Liver (tissue), 9 donors: ENCODE results near the gene ARHGEF26. TPM values are rescaled to one million over a fixed set of nuclear protein-coding genes. Genes with fewer than 3 reads are reported as not detected.

ENCODE experiments used
- DNase-seq: peaks from one replicate; pipeline ENCODE4 v3.0.0-alpha.2; 2017; ENCODE audit warnings: low spot score
- H3K27ac ChIP-seq, 2 donors: one replicate each; pipeline ENCODE4 v1.7.0; 2013; ENCODE audit warnings: inconsistent platforms in 2 of 2, low read length in 2 of 2, control low read depth in 1 of 2, low read depth in 1 of 2, mild to moderate bottlenecking in 1 of 2
- H3K27me3 ChIP-seq, 4 donors: one replicate each; pipeline versions ENCODE4 v1.6.1 to v1.7.0; 2013; ENCODE audit warnings: low read length in 3 of 4, inconsistent platforms in 1 of 4, mild to moderate bottlenecking in 1 of 4, moderate library complexity in 1 of 4; ENCODE audit not compliant: control insufficient read depth in 4 of 4, insufficient read depth in 4 of 4
- H3K36me3 ChIP-seq, 4 donors: one replicate each; pipeline versions ENCODE4 v1.6.1 to v1.7.0; 2013; ENCODE audit warnings: low read length in 3 of 4, mild to moderate bottlenecking in 3 of 4, low read depth in 1 of 4, moderate library complexity in 1 of 4; ENCODE audit not compliant: control insufficient read depth in 4 of 4, insufficient read depth in 3 of 4
- H3K4me1 ChIP-seq, 4 donors: one replicate each; pipeline versions ENCODE4 v1.6.1 to v1.7.0; 2013; ENCODE audit warnings: low read length in 3 of 4, mild to moderate bottlenecking in 3 of 4, moderate library complexity in 1 of 4; ENCODE audit not compliant: control insufficient read depth in 4 of 4, insufficient read depth in 4 of 4
- H3K4me3 ChIP-seq, 3 donors: one replicate each; pipeline versions ENCODE4 v1.6.1 to v1.7.0; 2013; ENCODE audit warnings: low read length in 3 of 3, control low read depth in 1 of 3, low read depth in 1 of 3, mild to moderate bottlenecking in 1 of 3
- H3K9ac ChIP-seq, 2 donors: one replicate each; pipeline ENCODE4 v1.7.0; 2013; ENCODE audit warnings: low read length in 2 of 2, mild to moderate bottlenecking in 2 of 2, moderate library complexity in 2 of 2, control low read depth in 1 of 2, low read depth in 1 of 2
- H3K9me3 ChIP-seq, 4 donors: one replicate each; pipeline versions ENCODE4 v1.6.1 to v1.7.0; 2013; ENCODE audit warnings: low read length in 3 of 4; ENCODE audit not compliant: control insufficient read depth in 4 of 4
- CTCF ChIP-seq: fragments of 150-350 bp; IDR thresholded peaks from 2 replicates; pipeline ENCODE4 v1.5.1; 2017; ENCODE audit warnings: improper control_type of control experiment, low read depth, low read length; ENCODE audit not compliant: missing input control
- EGR1 ChIP-seq, 2 donors: IDR thresholded peaks; 2 replicates each; pipeline ENCODE4 v1.6.1; 2016 to 2018; ENCODE audit warnings: antibody characterized with exemption in 2 of 2, low read depth in 2 of 2
- FOXA1 ChIP-seq: IDR thresholded peaks from 2 replicates; pipeline ENCODE4 v1.6.1; 2016; ENCODE audit warnings: antibody characterized with exemption
- HNF4A ChIP-seq, 2 donors: conservative IDR thresholded peaks; 2 replicates each; pipeline ENCODE4 v1.6.1; 2016; ENCODE audit warnings: antibody characterized with exemption in 2 of 2, mild to moderate bottlenecking in 2 of 2
- HNF4G ChIP-seq: IDR thresholded peaks from 2 replicates; pipeline ENCODE4 v1.6.1; 2016; ENCODE audit warnings: antibody characterized with exemption
- JUND ChIP-seq, 2 donors: IDR thresholded peaks; 2 replicates each; pipeline ENCODE4 v1.6.1; 2016; ENCODE audit warnings: antibody characterized with exemption in 2 of 2
- MAX ChIP-seq: IDR thresholded peaks from 2 replicates; pipeline ENCODE4 v1.6.1; 2016; ENCODE audit warnings: antibody characterized with exemption
- NR2F2 ChIP-seq: IDR thresholded peaks from 2 replicates; pipeline ENCODE4 v1.6.1; 2016; ENCODE audit warnings: antibody characterized with exemption
- RAD21 ChIP-seq, 2 donors: IDR thresholded peaks; 2 replicates each; pipeline ENCODE4 v1.6.1; 2016; ENCODE audit warnings: antibody characterized with exemption in 2 of 2, mild to moderate bottlenecking in 2 of 2
- REST ChIP-seq: IDR thresholded peaks from 2 replicates; pipeline ENCODE4 v1.6.1; 2016; ENCODE audit warnings: antibody characterized with exemption, mild to moderate bottlenecking
- RXRA ChIP-seq, 2 donors: IDR thresholded peaks; 2 replicates each; pipeline ENCODE4 v1.6.1; 2017 to 2018; ENCODE audit warnings: antibody characterized with exemption in 2 of 2, mild to moderate bottlenecking in 1 of 2
- SP1 ChIP-seq: IDR thresholded peaks from 2 replicates; pipeline ENCODE4 v1.6.1; 2018; ENCODE audit warnings: antibody characterized with exemption, mild to moderate bottlenecking
- YY1 ChIP-seq: IDR thresholded peaks from 2 replicates; pipeline ENCODE4 v1.6.1; 2016; ENCODE audit warnings: antibody characterized with exemption, mild to moderate bottlenecking
- WGBS: extraction: QIAGEN DNeasy Blood & Tissue Kit; methylation state at CpG from one replicate; pipeline ENCODE4 v1.1.7; 2013; 5-methylcytosine and 5-hydroxymethylcytosine counted together
- polyA plus RNA-seq, 2 donors: library from polyadenylated mRNA; stranded (reverse) in 1 of 2; unstranded in 1 of 2; fragments of 200-250 nt in 1 of 2; fragments of >200 nt in 1 of 2; fragmentation: Nextera tagmentation in 1 of 2; extraction: Ambion mirVana in 1 of 2; gene quantifications; one replicate each; pipeline versions ENCODE4 v1.2.1 to v1.2.3, GENCODE V29; 2013 to 2015
- total RNA-seq, 2 donors: library from RNA; depleted of rRNA; stranded (reverse); fragments of >200 nt; gene quantifications; one replicate each; pipeline ENCODE4 v1.2.3, GENCODE V29; 2014
- TF ChIP-seq, protein P1 (sequence below): IDR thresholded peaks from 2 replicates; pipeline ENCODE4 v1.6.1; 2016; ENCODE audit warnings: antibody characterized with exemption
- donor health status: healthy.
- donor health status: healthy.
- donor health status: healthy.
- donor health status: healthy.
- donor health status: healthy.

ARHGEF26 gene
- total and polyA plus RNA-seq, 4 donors: 1.4 to 27.9 (median 18.7) TPM

DNA sequence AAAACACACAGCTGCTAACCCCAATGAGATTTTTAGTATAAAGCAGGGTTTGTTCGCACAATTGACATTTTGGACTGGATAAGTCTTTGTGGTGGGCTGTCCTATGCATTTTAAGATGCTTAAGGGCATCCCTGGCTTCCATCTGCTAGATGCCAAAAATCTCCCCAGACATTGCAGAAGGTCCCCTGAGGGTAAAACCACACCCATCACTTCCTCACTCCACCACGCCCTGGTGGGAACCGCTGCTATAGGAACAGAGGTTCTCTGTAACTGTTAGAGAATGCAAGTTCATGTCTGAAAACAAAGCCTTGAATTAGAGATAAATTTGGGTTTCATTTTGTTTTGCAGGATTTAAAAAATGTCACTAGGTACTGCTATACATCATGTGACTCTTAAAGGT is 67.7 kb downstream of the ARHGEF26 start:
- TF ChIP-seq JUND (IDR thresholded peaks at IDR 0.05) (no peak), CTCF (no peak), HNF4A (conservative IDR thresholded peaks at IDR 0.05) (no peak), FOXA1 (no peak), NR2F2 (no peak), RXRA (IDR thresholded peaks at IDR 0.05) (no peak), EGR1 (IDR thresholded peaks at IDR 0.05; ENCODE audit: low read depth in 2 of 2) (no peak), RAD21 (IDR thresholded peaks at IDR 0.05) (no peak)
- H3K9me3 ChIP-seq: no peaks in the 10 kb centered on the region

DNA sequence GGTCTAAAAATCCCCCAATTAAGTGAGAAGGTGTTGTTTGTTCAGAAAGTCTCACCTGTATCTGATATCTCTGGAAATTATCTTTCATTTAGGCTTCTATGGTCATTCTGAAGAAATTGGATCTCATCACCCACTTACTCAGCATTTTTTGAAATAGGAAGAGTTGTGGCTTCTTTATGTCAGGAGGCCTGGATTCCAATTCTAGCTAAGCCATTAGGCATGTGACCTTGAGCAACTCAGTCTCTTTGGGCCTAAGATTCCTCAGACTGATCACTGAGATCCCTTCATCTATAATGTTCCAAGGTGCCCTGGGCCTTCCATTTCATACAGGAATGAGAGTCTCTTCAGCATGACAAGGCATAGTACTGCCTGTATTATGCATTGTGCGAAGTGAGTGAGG is 70.3 kb downstream of the ARHGEF26 start:
- WGBS: 96% methylated on average over 1 of the region's 1 CpG
- no peak overlapping the region for H3K4me3 ChIP-seq
- H3K27me3 ChIP-seq: no peaks in the 10 kb centered on the region
- no peaks in the 10 kb centered on the region for H3K9me3 ChIP-seq
- peaks cover 0 to 35% (median 24%) of the 10 kb centered on the region in 4 donors for H3K36me3 ChIP-seq
- H3K27ac ChIP-seq: no peak overlapping the region
- no peak overlapping the region for H3K9ac ChIP-seq
- peaks cover 0 to 11% (median 5%) of the 10 kb centered on the region in 4 donors for H3K4me1 ChIP-seq
- no peak for TF ChIP-seq HNF4G
- TF ChIP-seq REST: no peak
- TF ChIP-seq RXRA (IDR thresholded peaks at IDR 0.05): no peak
- TF ChIP-seq NR2F2: no peak
- TF ChIP-seq MAX: no peak
- TF ChIP-seq HNF4A (conservative IDR thresholded peaks at IDR 0.05): no peak
- TF ChIP-seq, protein P1, sequence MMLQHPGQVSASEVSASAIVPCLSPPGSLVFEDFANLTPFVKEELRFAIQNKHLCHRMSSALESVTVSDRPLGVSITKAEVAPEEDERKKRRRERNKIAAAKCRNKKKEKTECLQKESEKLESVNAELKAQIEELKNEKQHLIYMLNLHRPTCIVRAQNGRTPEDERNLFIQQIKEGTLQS: no peak
- no peak for TF ChIP-seq CTCF
- no peak for TF ChIP-seq SP1
- no peak for TF ChIP-seq RAD21 (IDR thresholded peaks at IDR 0.05)
- no peak for TF ChIP-seq YY1
- no peak for TF ChIP-seq FOXA1
- DNase-seq: no peak

More for the DNA sequence above, 67.7 kb downstream of the ARHGEF26 start:
- Histone ChIP-seq H3K27ac (no peak overlapping the region), H3K4me1 (peaks cover 0 to 11% (median 5%) of the 10 kb centered on the region in 4 donors), H3K27me3 (no peaks in the 10 kb centered on the region), H3K4me3 (no peak overlapping the region), H3K9ac (no peak overlapping the region), H3K36me3 (peaks cover 0 to 15% (median 5%) of the 10 kb centered on the region in 4 donors)
- 86% methylated on average over 3 of the region's 3 CpGs for WGBS
- no peak for DNase-seq
